ENCODE results near the gene ADAMTSL4. TPM values are rescaled to one million over a fixed set of nuclear protein-coding genes. Genes with fewer than 3 reads are reported as not detected.

The ADAMTSL4 gene
- total RNA-seq, 1 donor from 2014 or later: 12.0 TPM

GRCh38 chr1:150532860-150533259 lies 16.3 kb upstream of the ADAMTSL4 start:
- no peaks in the 10 kb centered on the region for H3K27me3 ChIP-seq (ENCODE audit: control insufficient read depth in 3 of 3, insufficient read depth in 3 of 3, low read length in 3 of 3)
- peaks cover 29 to 53% (median 35%) of the 10 kb centered on the region in 3 donors for H3K4me1 ChIP-seq (ENCODE audit: control insufficient read depth in 3 of 3, insufficient read depth in 3 of 3, low read length in 3 of 3)
- H3K36me3 ChIP-seq (ENCODE audit: control insufficient read depth in 3 of 3, insufficient read depth in 3 of 3, low read length in 3 of 3): no peaks in the 10 kb centered on the region
- H3K4me3 ChIP-seq (ENCODE audit: low read length in 3 of 3): peak overlapping the region in 2 of 3 donors; percentile 22 to 50
- H3K27ac ChIP-seq (ENCODE audit: low read depth, low read length): peak overlapping the region; percentile 78
- peak overlapping the region; percentile 44 to 79 (median 55) for H3K9ac ChIP-seq (ENCODE audit: low read depth in 1 of 3, low read length in 3 of 3)
- H3K9me3 ChIP-seq (ENCODE audit: control insufficient read depth in 3 of 3, low read length in 3 of 3): no peaks in the 10 kb centered on the region

GRCh38 chr1:150534002-150534401 lies 15.2 kb upstream of the ADAMTSL4 start:
- peak overlapping the region; percentile 47 for H3K27ac ChIP-seq (ENCODE audit: low read depth, low read length)
- peaks cover 29 to 53% (median 32%) of the 10 kb centered on the region in 3 donors for H3K4me1 ChIP-seq (ENCODE audit: control insufficient read depth in 3 of 3, insufficient read depth in 3 of 3, low read length in 3 of 3)
- H3K27me3 ChIP-seq (ENCODE audit: control insufficient read depth in 3 of 3, insufficient read depth in 3 of 3, low read length in 3 of 3): no peaks in the 10 kb centered on the region
- no peak overlapping the region for H3K4me3 ChIP-seq (ENCODE audit: low read length in 3 of 3)
- no peaks in the 10 kb centered on the region for H3K9me3 ChIP-seq (ENCODE audit: control insufficient read depth in 3 of 3, low read length in 3 of 3)
- peak overlapping the region in 2 of 3 donors; percentile 2 to 25 for H3K9ac ChIP-seq (ENCODE audit: low read depth in 1 of 3, low read length in 3 of 3)
- no peaks in the 10 kb centered on the region for H3K36me3 ChIP-seq (ENCODE audit: control insufficient read depth in 3 of 3, insufficient read depth in 3 of 3, low read length in 3 of 3)

GRCh38 chr1:150535511-150536287 lies 13.5 kb upstream of the ADAMTSL4 start:
- Histone ChIP-seq H3K36me3 (ENCODE audit: control insufficient read depth in 3 of 3, insufficient read depth in 3 of 3, low read length in 3 of 3) (no peaks in the 10 kb centered on the region), H3K27ac (ENCODE audit: low read depth, low read length) (peak overlapping the region; percentile 78), H3K4me3 (ENCODE audit: low read length in 3 of 3) (peak overlapping the region in 2 of 3 donors; percentile 0 to 17), H3K9me3 (ENCODE audit: control insufficient read depth in 3 of 3, low read length in 3 of 3) (no peaks in the 10 kb centered on the region), H3K9ac (ENCODE audit: low read depth in 1 of 3, low read length in 3 of 3) (peak overlapping the region; percentile 23 to 57 (median 45)), H3K27me3 (ENCODE audit: control insufficient read depth in 3 of 3, insufficient read depth in 3 of 3, low read length in 3 of 3) (no peaks in the 10 kb centered on the region), H3K4me1 (ENCODE audit: control insufficient read depth in 3 of 3, insufficient read depth in 3 of 3, low read length in 3 of 3) (peaks cover 29 to 53% (median 31%) of the 10 kb centered on the region in 3 donors)

GRCh38 chr1:150536836-150537731 lies 12.1 kb upstream of the ADAMTSL4 start:
- Histone ChIP-seq H3K27me3 (ENCODE audit: control insufficient read depth in 3 of 3, insufficient read depth in 3 of 3, low read length in 3 of 3) (no peaks in the 10 kb centered on the region), H3K9ac (ENCODE audit: low read depth in 1 of 3, low read length in 3 of 3) (no peak overlapping the region), H3K9me3 (ENCODE audit: control insufficient read depth in 3 of 3, low read length in 3 of 3) (no peaks in the 10 kb centered on the region), H3K36me3 (ENCODE audit: control insufficient read depth in 3 of 3, insufficient read depth in 3 of 3, low read length in 3 of 3) (no peaks in the 10 kb centered on the region), H3K4me1 (ENCODE audit: control insufficient read depth in 3 of 3, insufficient read depth in 3 of 3, low read length in 3 of 3) (peaks cover 29 to 49% (median 30%) of the 10 kb centered on the region in 3 donors), H3K27ac (ENCODE audit: low read depth, low read length) (peak overlapping the region; percentile 58), H3K4me3 (ENCODE audit: low read length in 3 of 3) (no peak overlapping the region)

- no peaks in the 10 kb centered on the region for H3K27me3 ChIP-seq (ENCODE audit: control insufficient read depth in 3 of 3, insufficient read depth in 3 of 3, low read length in 3 of 3)
- no peaks in the 10 kb centered on the region for H3K36me3 ChIP-seq (ENCODE audit: control insufficient read depth in 3 of 3, insufficient read depth in 3 of 3, low read length in 3 of 3)
- H3K27ac ChIP-seq (ENCODE audit: low read depth, low read length): peak overlapping the region; percentile 58
- H3K9me3 ChIP-seq (ENCODE audit: control insufficient read depth in 3 of 3, low read length in 3 of 3): no peaks in the 10 kb centered on the region
- H3K4me1 ChIP-seq (ENCODE audit: control insufficient read depth in 3 of 3, insufficient read depth in 3 of 3, low read length in 3 of 3): peaks cover 21 to 40% (median 23%) of the 10 kb centered on the region in 3 donors
- H3K4me3 ChIP-seq (ENCODE audit: low read length in 3 of 3): no peak overlapping the region
- H3K9ac ChIP-seq (ENCODE audit: low read depth in 1 of 3, low read length in 3 of 3): peak overlapping the region in 1 of 3 donors; percentile 16
Measured at GRCh38 chr1:150537732-150538684, 11.2 kb upstream of the ADAMTSL4 start.

- Histone ChIP-seq H3K36me3 (ENCODE audit: control insufficient read depth in 3 of 3, insufficient read depth in 3 of 3, low read length in 3 of 3) (no peaks in the 10 kb centered on the region), H3K9ac (ENCODE audit: low read depth in 1 of 3, low read length in 3 of 3) (no peak overlapping the region), H3K4me1 (ENCODE audit: control insufficient read depth in 3 of 3, insufficient read depth in 3 of 3, low read length in 3 of 3) (peaks cover 7 to 9% (median 8%) of the 10 kb centered on the region in 3 donors), H3K27me3 (ENCODE audit: control insufficient read depth in 3 of 3, insufficient read depth in 3 of 3, low read length in 3 of 3) (peaks cover 0 to 4% (median 0%) of the 10 kb centered on the region in 3 donors), H3K9me3 (ENCODE audit: control insufficient read depth in 3 of 3, low read length in 3 of 3) (no peaks in the 10 kb centered on the region), H3K4me3 (ENCODE audit: low read length in 3 of 3) (peak overlapping the region in 1 of 3 donors; percentile 31), H3K27ac (ENCODE audit: low read depth, low read length) (peak overlapping the region; percentile 36)
Measured at GRCh38 chr1:150543500-150544143, 5.6 kb upstream of the ADAMTSL4 start.

- H3K9ac ChIP-seq (ENCODE audit: low read depth in 1 of 3, low read length in 3 of 3): no peak overlapping the region
- H3K27ac ChIP-seq (ENCODE audit: low read depth, low read length): peak overlapping the region; percentile 36
- peaks cover 7 to 11% (median 8%) of the 10 kb centered on the region in 3 donors for H3K4me1 ChIP-seq (ENCODE audit: control insufficient read depth in 3 of 3, insufficient read depth in 3 of 3, low read length in 3 of 3)
- H3K9me3 ChIP-seq (ENCODE audit: control insufficient read depth in 3 of 3, low read length in 3 of 3): no peaks in the 10 kb centered on the region
- peaks cover 0 to 4% (median 0%) of the 10 kb centered on the region in 3 donors for H3K27me3 ChIP-seq (ENCODE audit: control insufficient read depth in 3 of 3, insufficient read depth in 3 of 3, low read length in 3 of 3)
- H3K4me3 ChIP-seq (ENCODE audit: low read length in 3 of 3): peak overlapping the region in 1 of 3 donors; percentile 30
- no peaks in the 10 kb centered on the region for H3K36me3 ChIP-seq (ENCODE audit: control insufficient read depth in 3 of 3, insufficient read depth in 3 of 3, low read length in 3 of 3)
Measured at GRCh38 chr1:150544204-150544603, 5.0 kb upstream of the ADAMTSL4 start.

- Histone ChIP-seq H3K9ac (ENCODE audit: low read depth in 1 of 3, low read length in 3 of 3) (no peak overlapping the region), H3K9me3 (ENCODE audit: control insufficient read depth in 3 of 3, low read length in 3 of 3) (no peaks in the 10 kb centered on the region), H3K4me3 (ENCODE audit: low read length in 3 of 3) (no peak overlapping the region), H3K27ac (ENCODE audit: low read depth, low read length) (no peak overlapping the region), H3K36me3 (ENCODE audit: control insufficient read depth in 3 of 3, insufficient read depth in 3 of 3, low read length in 3 of 3) (no peaks in the 10 kb centered on the region), H3K27me3 (ENCODE audit: control insufficient read depth in 3 of 3, insufficient read depth in 3 of 3, low read length in 3 of 3) (peaks cover 0 to 4% (median 0%) of the 10 kb centered on the region in 3 donors), H3K4me1 (ENCODE audit: control insufficient read depth in 3 of 3, insufficient read depth in 3 of 3, low read length in 3 of 3) (peaks cover 14 to 21% (median 19%) of the 10 kb centered on the region in 3 donors)
Measured at GRCh38 chr1:150545486-150546032, 3.6 kb upstream of the ADAMTSL4 start.
